C4-2B (cell line): ENCODE measurements around the gene SLC2A13.

Experiments
- ZFX ChIP-seq: fragments of 450-650 bp; IDR thresholded peaks from 2 replicates; pipeline ENCODE4 v1.6.1; 2017
- TF ChIP-seq, protein P1 (sequence below): fragments of 450-650 bp; conservative IDR thresholded peaks from 2 replicates; pipeline ENCODE4 v1.5.1; 2017; ENCODE audit warnings: mild to moderate bottlenecking

GRCh38 chr12:40016980-40017379 is 88.9 kb downstream of the SLC2A13 start:
- TF ChIP-seq, protein P1, sequence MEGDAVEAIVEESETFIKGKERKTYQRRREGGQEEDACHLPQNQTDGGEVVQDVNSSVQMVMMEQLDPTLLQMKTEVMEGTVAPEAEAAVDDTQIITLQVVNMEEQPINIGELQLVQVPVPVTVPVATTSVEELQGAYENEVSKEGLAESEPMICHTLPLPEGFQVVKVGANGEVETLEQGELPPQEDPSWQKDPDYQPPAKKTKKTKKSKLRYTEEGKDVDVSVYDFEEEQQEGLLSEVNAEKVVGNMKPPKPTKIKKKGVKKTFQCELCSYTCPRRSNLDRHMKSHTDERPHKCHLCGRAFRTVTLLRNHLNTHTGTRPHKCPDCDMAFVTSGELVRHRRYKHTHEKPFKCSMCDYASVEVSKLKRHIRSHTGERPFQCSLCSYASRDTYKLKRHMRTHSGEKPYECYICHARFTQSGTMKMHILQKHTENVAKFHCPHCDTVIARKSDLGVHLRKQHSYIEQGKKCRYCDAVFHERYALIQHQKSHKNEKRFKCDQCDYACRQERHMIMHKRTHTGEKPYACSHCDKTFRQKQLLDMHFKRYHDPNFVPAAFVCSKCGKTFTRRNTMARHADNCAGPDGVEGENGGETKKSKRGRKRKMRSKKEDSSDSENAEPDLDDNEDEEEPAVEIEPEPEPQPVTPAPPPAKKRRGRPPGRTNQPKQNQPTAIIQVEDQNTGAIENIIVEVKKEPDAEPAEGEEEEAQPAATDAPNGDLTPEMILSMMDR, result no peak
- no peak for TF ChIP-seq ZFX
